Activated naive CD4-positive, alpha-beta T cell treated with anti-CD3 and anti-CD28 coated beads, Interleukin-2, amount 10 ng/mL, durations not matched to agents 7 days and 5 days (primary cell): ENCODE measurements around the gene C17orf50.
"Not testable (repeated sequence)": the region's sequence is repeated elsewhere in the genome, so short reads cannot be mapped to it uniquely, and the experiment has no call there.

Experiments used
- CTCF ChIA-PET: fragments of 350-600 bp; sonication (Branson Sonifier 250); formaldehyde crosslinking; loops from one replicate; lab custom pipeline; 2021; ENCODE audit warnings: antibody characterized with exemption; lab: Charles Lee
- DNase-seq: peaks from one replicate; pipeline ENCODE4 v3.0.0-alpha.2; 2020
- H3K27ac Mint-ChIP-seq: one replicate; pipeline ENCODE4 v1.8.0; 2021; ENCODE audit warnings: mild to moderate bottlenecking, moderate library complexity, mixed read lengths
- H3K27me3 Mint-ChIP-seq: one replicate; pipeline ENCODE4 v1.8.0; 2021; ENCODE audit warnings: mild to moderate bottlenecking, mixed read lengths
- H3K36me3 Mint-ChIP-seq: one replicate; pipeline ENCODE4 v1.8.0; 2021; ENCODE audit warnings: mixed read lengths
- H3K4me1 Mint-ChIP-seq: one replicate; pipeline ENCODE4 v1.8.0; 2021; ENCODE audit warnings: mixed read lengths
- H3K4me3 Mint-ChIP-seq: one replicate; pipeline ENCODE4 v1.8.0; 2021; ENCODE audit warnings: mild to moderate bottlenecking, moderate library complexity, mixed read lengths
- H3K9me3 Mint-ChIP-seq: one replicate; pipeline ENCODE4 v1.8.0; 2021; ENCODE audit warnings: mixed read lengths

The C17orf50 gene

GRCh38 chr17:35750526-35751395 lies 9.9 kb upstream of the C17orf50 start:
- DNase-seq: no peak
- peaks cover 13% of the 10 kb centered on the region for H3K4me1 Mint-ChIP-seq
- CTCF ChIA-PET: interaction anchor here (0.7 to 4.4 kb wide), 3 partner anchors 13 to 137 kb away, joined by 3 to 92 read pairs (median 11); no protein-coding TSS in a partner anchor
- no peaks in the 10 kb centered on the region for H3K36me3 Mint-ChIP-seq
- H3K4me3 Mint-ChIP-seq: peak overlapping the region; percentile 12
- H3K27ac Mint-ChIP-seq: no peak overlapping the region
- peaks cover 77% of the 10 kb centered on the region for H3K27me3 Mint-ChIP-seq
- H3K9me3 Mint-ChIP-seq: no peaks in the 10 kb centered on the region

DNA sequence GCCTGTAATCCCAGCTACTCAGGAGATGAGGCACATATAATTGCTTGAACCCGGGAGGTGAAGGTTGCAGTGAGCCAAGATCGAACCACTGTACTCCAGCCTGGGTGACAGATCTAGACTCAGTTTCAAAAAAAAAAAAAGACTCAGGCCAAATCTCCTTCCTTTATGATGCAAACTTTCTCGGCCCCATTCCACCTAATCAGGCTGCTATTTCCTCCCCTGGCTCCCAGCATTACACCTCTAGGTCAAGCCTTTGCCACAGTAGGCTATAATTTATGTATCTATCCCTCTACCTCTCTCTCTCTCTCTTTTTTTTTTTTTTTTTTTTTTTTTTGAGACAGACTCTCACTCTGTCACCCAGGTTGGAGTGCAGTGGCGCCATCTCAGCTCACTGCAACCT lies 9.1 kb upstream of the C17orf50 start:
- CTCF ChIA-PET, H3K36me3 Mint-ChIP-seq, DNase-seq, H3K27ac Mint-ChIP-seq, H3K4me3 Mint-ChIP-seq, H3K9me3 Mint-ChIP-seq: not testable (repeated sequence)
- Mint-ChIP-seq H3K27me3 (peaks cover 76% of the 10 kb centered on the region), H3K4me1 (peaks cover 13% of the 10 kb centered on the region)

GRCh38 chr17:35752471-35752870 lies 8.2 kb upstream of the C17orf50 start:
- H3K4me3 Mint-ChIP-seq: no peak overlapping the region
- CTCF ChIA-PET: no interaction called here
- H3K9me3 Mint-ChIP-seq: no peaks in the 10 kb centered on the region
- peaks cover 13% of the 10 kb centered on the region for H3K4me1 Mint-ChIP-seq
- no peaks in the 10 kb centered on the region for H3K36me3 Mint-ChIP-seq
- peaks cover 74% of the 10 kb centered on the region for H3K27me3 Mint-ChIP-seq
- no peak for DNase-seq
- H3K27ac Mint-ChIP-seq: no peak overlapping the region

GRCh38 chr17:35752945-35753764 lies 7.5 kb upstream of the C17orf50 start, which contains the start of gene GAS2L2:
GAS2L2 (minus strand) TSS chr17:35753239; CDS start chr17:35752850, 389 bp downstream.
- Mint-ChIP-seq H3K27ac (no peak within 1 kb of the TSS), H3K36me3 (no peaks in the 10 kb centered on the region), H3K4me3 (no peak within 1 kb of the TSS), H3K9me3 (no peaks in the 10 kb centered on the region), H3K27me3 (peaks cover 67% of the 10 kb centered on the region), H3K4me1 (peaks cover 13% of the 10 kb centered on the region)
- CTCF ChIA-PET: interaction anchor here (0.5 to 1.2 kb wide), 2 partner anchors 52 to 1645 kb away, joined by 3 read pairs; no protein-coding TSS in a partner anchor
- no peak for DNase-seq

- Mint-ChIP-seq H3K27me3 (peaks cover 37% of the 10 kb centered on the region), H3K27ac (no peak overlapping the region), H3K9me3 (no peaks in the 10 kb centered on the region), H3K36me3 (no peaks in the 10 kb centered on the region), H3K4me1 (no peaks in the 10 kb centered on the region), H3K4me3 (no peak overlapping the region)
- CTCF ChIA-PET: interaction anchor here (1.1 to 2.6 kb wide), 2 partner anchors 10 to 47 kb away, joined by 5 to 10 read pairs; no protein-coding TSS in a partner anchor
- DNase-seq: no peak
Observed at GRCh38 chr17:35757243-35757642, 3.4 kb upstream of the C17orf50 start.

GRCh38 chr17:35761601-35762000 lies 914 bp downstream of the C17orf50 start:
- CTCF ChIA-PET: interaction anchor here (11.7 kb wide), 1 partner anchor 46 kb away, joined by 219 read pairs; the partner anchor contains the start of gene TAF15

DNA sequence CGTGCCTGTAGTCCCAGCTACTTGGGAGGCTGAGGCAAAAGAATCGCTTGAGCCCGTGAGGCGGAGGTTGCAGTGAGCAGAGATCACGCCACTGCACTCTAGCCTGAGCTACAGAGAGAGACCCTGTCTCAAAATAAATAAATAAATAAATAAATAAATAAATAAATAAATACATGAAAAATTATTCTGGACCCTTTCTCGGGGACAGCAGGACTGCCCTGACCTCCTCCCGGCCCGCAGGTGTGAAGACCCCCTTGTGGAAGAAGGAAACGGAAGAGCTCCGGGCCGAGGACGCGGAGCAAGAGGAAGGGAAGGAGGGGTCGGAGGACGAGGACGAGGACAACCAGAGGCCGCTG lies 3.1 kb downstream of the C17orf50 start:
- no peak for DNase-seq
- Mint-ChIP-seq H3K9me3 (no peaks in the 10 kb centered on the region), H3K27ac (peak overlapping the region; percentile 62), H3K36me3 (no peaks in the 10 kb centered on the region), H3K27me3 (peaks cover 47% of the 10 kb centered on the region), H3K4me3 (peak overlapping the region; percentile 91), H3K4me1 (peaks cover 12% of the 10 kb centered on the region)
- CTCF ChIA-PET: interaction anchor here (0.6 to 11.7 kb wide), 27 partner anchors 9 to 385 kb away, joined by 3 to 219 read pairs (median 8); partner anchors contain the start of gene TAF15

More at GRCh38 chr17:35761601-35762000, 914 bp downstream of the C17orf50 start:
- H3K27ac Mint-ChIP-seq: no peak overlapping the region
- no peak for DNase-seq
- no peak overlapping the region for H3K4me3 Mint-ChIP-seq
- no peaks in the 10 kb centered on the region for H3K36me3 Mint-ChIP-seq
- H3K27me3 Mint-ChIP-seq: peaks cover 32% of the 10 kb centered on the region
- no peaks in the 10 kb centered on the region for H3K9me3 Mint-ChIP-seq
- peaks cover 12% of the 10 kb centered on the region for H3K4me1 Mint-ChIP-seq

GRCh38 chr17:35764123-35764991 lies 3.7 kb downstream of the C17orf50 start:
- H3K4me1 Mint-ChIP-seq: peaks cover 12% of the 10 kb centered on the region
- H3K27me3 Mint-ChIP-seq: peaks cover 51% of the 10 kb centered on the region
- peak overlapping the region; percentile 74 for H3K27ac Mint-ChIP-seq
- no peaks in the 10 kb centered on the region for H3K9me3 Mint-ChIP-seq
- CTCF ChIA-PET: interaction anchor here (0.7 to 11.7 kb wide), 27 partner anchors 8 to 385 kb away, joined by 3 to 219 read pairs (median 8); partner anchors contain the start of gene TAF15
- peak overlapping the region; percentile 91 for H3K4me3 Mint-ChIP-seq
- no peaks in the 10 kb centered on the region for H3K36me3 Mint-ChIP-seq
- peak; percentile 89 for DNase-seq

DNA sequence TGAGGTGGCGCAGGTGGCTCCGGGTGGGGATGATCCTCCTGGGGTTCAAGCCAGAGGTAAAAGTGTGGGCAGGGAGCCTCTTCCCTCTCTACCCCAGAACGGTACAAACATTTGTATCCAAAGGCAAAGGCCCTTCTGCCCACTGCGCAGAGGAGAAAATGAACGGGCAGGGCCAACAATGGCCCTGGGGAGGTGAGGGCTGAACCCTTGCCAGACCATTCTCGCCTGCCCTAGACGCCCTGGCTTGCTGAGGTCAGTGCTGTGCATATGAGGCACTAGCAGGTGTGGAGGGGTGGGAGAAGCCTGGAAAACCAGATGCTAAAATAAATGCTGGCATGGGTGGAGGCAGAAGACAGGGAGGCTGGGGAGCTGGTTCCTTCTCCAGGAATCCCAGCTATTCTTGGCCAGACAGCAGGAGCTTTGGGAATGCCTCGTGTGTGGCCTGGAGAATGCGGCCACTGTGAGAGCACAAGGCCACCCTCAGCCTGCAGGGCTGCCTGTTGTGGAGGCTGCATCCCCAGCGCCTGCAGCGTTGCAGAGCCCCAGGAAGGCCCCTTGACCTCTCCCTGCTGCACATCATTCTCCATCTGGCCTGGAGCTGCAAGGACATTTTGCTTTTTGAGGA lies 4.5 kb downstream of the C17orf50 start:
- CTCF ChIA-PET: interaction anchor here (0.8 to 11.7 kb wide), 9 partner anchors 15 to 382 kb away, joined by 3 to 219 read pairs (median 7); partner anchors contain the start of gene TAF15
- no peaks in the 10 kb centered on the region for H3K9me3 Mint-ChIP-seq
- peaks cover 50% of the 10 kb centered on the region for H3K27me3 Mint-ChIP-seq
- H3K4me1 Mint-ChIP-seq: peaks cover 12% of the 10 kb centered on the region
- DNase-seq: no peak
- peak overlapping the region; percentile 91 for H3K4me3 Mint-ChIP-seq
- H3K27ac Mint-ChIP-seq: no peak overlapping the region
- H3K36me3 Mint-ChIP-seq: no peaks in the 10 kb centered on the region

GRCh38 chr17:35765756-35766488 lies 5.2 kb downstream of the C17orf50 start:
- Mint-ChIP-seq H3K4me1 (peaks cover 12% of the 10 kb centered on the region), H3K27me3 (peaks cover 50% of the 10 kb centered on the region), H3K27ac (no peak overlapping the region), H3K9me3 (no peaks in the 10 kb centered on the region), H3K4me3 (no peak overlapping the region), H3K36me3 (no peaks in the 10 kb centered on the region)
- no peak for DNase-seq
- CTCF ChIA-PET: interaction anchor here (0.8 to 11.7 kb wide), 3 partner anchors 16 to 381 kb away, joined by 3 to 219 read pairs (median 4); partner anchors contain the start of gene TAF15

- DNase-seq: no peak
- H3K4me1 Mint-ChIP-seq: peaks cover 12% of the 10 kb centered on the region
- peaks cover 48% of the 10 kb centered on the region for H3K27me3 Mint-ChIP-seq
- no peak overlapping the region for H3K4me3 Mint-ChIP-seq
- no peak overlapping the region for H3K27ac Mint-ChIP-seq
- no peaks in the 10 kb centered on the region for H3K36me3 Mint-ChIP-seq
- H3K9me3 Mint-ChIP-seq: no peaks in the 10 kb centered on the region
- CTCF ChIA-PET: interaction anchor here (1.0 to 11.7 kb wide), 3 partner anchors 30 to 200 kb away, joined by 3 to 219 read pairs (median 8); partner anchors contain the start of gene TAF15
Observed at GRCh38 chr17:35766489-35766877, 5.8 kb downstream of the C17orf50 start.

DNA sequence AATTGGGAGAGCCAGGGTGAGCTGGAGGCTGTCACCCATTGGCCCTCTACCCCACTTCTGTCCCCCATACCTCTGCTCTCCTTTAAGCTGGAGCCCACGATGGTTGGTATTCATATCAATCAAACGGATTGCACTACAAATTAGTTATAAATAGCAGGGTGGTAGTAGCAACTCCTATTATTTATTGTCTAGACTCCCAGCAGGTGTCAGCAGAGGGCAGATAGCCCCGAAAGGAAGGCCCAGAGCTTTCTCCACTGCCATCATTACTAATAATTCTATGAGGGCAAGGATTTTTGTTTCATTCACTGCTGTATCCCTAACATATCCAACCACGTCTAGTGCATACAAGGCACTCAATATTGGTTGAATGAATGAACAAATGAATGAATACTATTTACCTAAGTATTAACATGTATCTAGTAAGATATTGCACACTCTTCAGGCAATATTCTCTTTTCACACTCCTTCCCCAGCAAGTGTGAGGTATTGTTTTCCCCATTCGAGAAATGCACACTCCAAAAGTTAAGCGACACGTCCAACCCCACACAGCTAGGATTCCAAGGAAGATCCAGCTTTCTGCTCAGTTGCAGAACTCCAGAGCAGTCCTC lies 6.3 kb downstream of the C17orf50 start:
- H3K4me1 Mint-ChIP-seq: peaks cover 12% of the 10 kb centered on the region
- DNase-seq: peak; percentile 59
- no peaks in the 10 kb centered on the region for H3K9me3 Mint-ChIP-seq
- no peak overlapping the region for H3K27ac Mint-ChIP-seq
- H3K36me3 Mint-ChIP-seq: no peaks in the 10 kb centered on the region
- CTCF ChIA-PET: interaction anchor here (1.0 to 11.7 kb wide), 4 partner anchors 29 to 199 kb away, joined by 3 to 219 read pairs (median 6); partner anchors contain the start of gene TAF15
- peaks cover 50% of the 10 kb centered on the region for H3K27me3 Mint-ChIP-seq
- no peak overlapping the region for H3K4me3 Mint-ChIP-seq
